ENCODE data around the gene CCDC68.

CCDC68 gene

DNA sequence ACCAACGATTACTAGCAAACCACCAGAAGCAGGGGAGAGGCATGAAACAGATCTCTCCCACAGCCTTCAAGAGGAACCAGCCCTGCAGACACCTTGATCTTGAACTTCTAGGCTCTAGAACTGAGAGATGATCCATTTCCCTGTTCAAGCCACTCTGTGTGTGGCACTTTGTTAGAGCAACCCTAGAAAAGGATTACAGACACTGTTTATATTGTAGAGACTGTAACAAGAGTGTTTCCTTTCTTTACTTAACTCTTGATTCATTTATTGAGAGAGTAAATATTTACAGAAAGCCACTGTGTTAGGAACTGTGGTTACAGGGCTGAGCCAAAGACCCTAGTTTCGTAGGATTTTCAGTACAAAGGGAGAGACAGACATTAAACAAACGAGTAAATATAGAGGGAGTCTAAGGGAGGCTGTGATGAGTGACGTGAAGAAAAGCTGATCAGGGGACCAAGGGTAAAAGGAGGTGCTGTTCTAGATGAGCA, 10.9 kb downstream of the CCDC68 start:
- H3K4me3 ChIP-seq (ENCODE audit: low read depth, low read length) = no peak overlapping the region
- TF ChIP-seq, protein P1, sequence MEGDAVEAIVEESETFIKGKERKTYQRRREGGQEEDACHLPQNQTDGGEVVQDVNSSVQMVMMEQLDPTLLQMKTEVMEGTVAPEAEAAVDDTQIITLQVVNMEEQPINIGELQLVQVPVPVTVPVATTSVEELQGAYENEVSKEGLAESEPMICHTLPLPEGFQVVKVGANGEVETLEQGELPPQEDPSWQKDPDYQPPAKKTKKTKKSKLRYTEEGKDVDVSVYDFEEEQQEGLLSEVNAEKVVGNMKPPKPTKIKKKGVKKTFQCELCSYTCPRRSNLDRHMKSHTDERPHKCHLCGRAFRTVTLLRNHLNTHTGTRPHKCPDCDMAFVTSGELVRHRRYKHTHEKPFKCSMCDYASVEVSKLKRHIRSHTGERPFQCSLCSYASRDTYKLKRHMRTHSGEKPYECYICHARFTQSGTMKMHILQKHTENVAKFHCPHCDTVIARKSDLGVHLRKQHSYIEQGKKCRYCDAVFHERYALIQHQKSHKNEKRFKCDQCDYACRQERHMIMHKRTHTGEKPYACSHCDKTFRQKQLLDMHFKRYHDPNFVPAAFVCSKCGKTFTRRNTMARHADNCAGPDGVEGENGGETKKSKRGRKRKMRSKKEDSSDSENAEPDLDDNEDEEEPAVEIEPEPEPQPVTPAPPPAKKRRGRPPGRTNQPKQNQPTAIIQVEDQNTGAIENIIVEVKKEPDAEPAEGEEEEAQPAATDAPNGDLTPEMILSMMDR (IDR thresholded peaks at IDR 0.05; ENCODE audit: low read depth, low read length) = no peak

DNA sequence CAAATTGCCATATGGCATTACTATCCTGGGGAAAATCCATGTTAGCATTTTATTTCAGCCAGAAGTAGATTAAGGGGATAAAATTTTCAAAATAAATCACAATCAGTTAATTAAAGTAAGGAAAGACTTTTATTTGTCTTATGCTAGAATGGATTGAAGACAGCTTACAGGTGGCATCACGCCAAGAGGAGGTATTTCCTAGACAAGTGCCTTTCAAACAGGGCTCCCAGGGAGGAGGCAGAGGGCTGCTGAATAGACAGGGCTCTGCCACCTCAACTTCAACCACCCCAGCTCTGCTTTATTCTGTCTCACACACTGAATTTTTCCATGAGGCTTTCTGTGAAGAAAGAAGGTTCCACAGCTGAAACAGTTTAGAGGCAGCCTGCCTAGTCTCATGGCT, 12.2 kb downstream of the CCDC68 start:
- no peak overlapping the region for H3K4me3 ChIP-seq (ENCODE audit: low read depth, low read length)
- TF ChIP-seq, protein P1 (IDR thresholded peaks at IDR 0.05; ENCODE audit: low read depth, low read length) = no peak

DNA sequence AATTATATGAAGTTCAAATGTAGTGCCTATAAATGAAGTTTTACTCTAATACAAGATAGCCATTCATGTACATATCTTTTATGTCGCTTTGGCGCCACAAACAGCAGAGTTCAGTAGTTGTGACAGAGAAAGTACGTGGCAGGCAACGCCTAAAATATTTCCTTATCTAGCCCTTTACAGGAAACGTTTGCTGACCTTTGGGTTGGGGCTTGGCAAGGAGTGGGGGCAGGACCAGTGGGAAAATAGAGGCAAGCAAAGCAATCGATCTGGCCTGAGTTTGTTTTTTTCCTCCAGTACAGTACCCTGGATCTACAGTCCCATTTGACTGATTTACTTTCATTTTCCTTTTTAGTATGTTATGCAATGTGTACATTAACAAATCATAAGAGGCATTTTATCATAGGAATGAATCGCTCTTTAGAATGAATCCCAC, 13.1 kb downstream of the CCDC68 start:
- peak overlapping the region; percentile 63 for H3K4me3 ChIP-seq (ENCODE audit: low read depth, low read length)
- TF ChIP-seq, protein P1 (IDR thresholded peaks at IDR 0.05; ENCODE audit: low read depth, low read length) = no peak

DNA sequence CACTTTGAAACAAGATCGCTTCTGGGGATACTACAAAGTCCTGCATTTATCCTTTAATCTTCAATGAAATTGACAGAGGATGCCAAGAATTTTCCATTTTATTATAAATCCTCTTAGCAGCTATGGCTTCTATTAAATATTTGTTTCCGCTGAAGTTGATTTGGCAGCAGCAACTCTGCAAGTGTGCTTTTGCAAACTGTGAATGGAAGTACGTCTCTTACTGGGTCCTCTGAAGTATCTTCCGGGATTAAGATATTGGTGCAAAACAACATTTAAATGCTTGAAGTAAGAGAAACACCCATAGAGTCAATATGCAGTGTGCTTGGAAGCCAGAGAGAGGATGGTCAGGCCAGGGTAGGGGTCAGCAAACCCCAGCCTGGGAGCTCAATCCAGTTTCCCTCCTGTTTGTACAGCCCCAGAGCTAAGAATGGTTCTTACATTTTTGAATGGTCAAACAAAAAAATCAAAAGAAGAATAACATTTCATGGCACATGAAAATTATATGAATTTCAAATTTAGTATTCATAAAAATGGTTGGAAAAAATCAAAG, 13.6 kb downstream of the CCDC68 start:
- TF ChIP-seq, protein P1 (IDR thresholded peaks at IDR 0.05; ENCODE audit: low read depth, low read length) = no peak
- peak overlapping the region; percentile 63 for H3K4me3 ChIP-seq (ENCODE audit: low read depth, low read length)

DNA sequence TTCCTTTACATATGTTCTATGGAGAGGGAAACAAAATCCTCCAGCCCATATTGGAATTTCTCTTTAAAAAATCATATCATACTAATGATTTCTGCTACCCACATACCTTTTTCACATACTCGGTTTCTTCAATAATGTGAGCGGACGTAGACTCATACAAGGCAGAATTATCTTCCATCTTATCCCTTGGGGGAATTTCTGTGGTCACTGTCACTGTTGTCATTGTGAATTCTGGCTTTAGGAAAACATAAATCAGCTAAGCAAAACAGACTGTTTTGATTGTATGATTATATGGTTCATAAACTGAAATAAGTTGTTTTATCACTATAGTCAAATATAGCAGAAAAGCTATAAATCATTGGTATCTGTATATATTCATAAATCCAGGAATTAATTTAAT, 16.7 kb downstream of the CCDC68 start:
- TF ChIP-seq, protein P1 (IDR thresholded peaks at IDR 0.05; ENCODE audit: low read depth, low read length) = no peak
- H3K4me3 ChIP-seq (ENCODE audit: low read depth, low read length) = no peak overlapping the region

DNA sequence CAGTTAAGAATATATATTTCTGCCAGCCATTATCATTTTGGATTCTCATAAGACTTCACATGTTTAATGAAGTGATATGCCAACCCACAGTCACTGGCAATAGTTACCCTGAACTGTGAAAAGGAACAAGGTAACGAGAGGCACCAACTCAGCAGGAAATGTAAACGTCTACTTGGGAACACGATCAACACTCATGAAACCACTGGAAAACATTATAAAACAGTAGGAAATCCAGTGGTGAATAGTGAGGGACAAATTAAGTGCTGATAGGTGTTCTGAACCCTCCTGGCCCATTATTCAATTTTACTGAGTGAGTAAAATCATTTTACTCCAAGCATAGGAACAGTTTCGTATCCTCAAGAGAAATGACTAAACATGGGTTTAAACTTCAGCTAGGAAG, 17.1 kb downstream of the CCDC68 start:
- H3K4me3 ChIP-seq (ENCODE audit: low read depth, low read length) = no peak overlapping the region
- TF ChIP-seq, protein P1 (IDR thresholded peaks at IDR 0.05; ENCODE audit: low read depth, low read length) = no peak

DNA sequence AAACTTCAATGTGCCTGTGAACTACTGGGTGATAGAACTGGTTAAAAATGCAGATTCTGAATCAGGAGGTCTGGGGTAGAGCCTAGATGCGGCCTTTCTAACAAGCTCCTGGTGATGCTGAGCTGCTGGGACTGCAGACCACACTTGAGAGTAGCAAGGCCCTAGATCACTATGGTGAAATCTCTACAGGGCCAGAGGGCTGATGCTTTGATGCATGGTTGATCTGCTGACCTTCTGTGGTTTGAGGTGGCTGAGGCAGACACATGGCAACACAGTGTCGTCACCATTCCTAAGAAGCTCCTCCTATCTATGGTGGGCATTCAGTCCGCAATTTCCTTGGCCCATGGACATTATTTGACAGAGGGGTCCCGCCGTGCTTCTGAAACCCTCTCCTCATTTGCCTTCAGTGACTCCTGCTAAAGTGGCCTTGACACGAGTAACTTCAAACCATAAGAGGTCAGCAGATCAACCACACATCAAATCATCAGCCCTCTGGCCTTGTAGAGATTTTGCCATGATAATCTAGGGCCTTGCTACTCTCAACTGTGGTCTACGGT, 19.8 kb downstream of the CCDC68 start:
- TF ChIP-seq, protein P1 (IDR thresholded peaks at IDR 0.05; ENCODE audit: low read depth, low read length) = no peak
- no peak overlapping the region for H3K4me3 ChIP-seq (ENCODE audit: low read depth, low read length)
